GM18507 (cell line): Measurements from ENCODE around the gene ARHGAP11B.
"Not testable (repeated sequence)": the region's sequence is repeated elsewhere in the genome, so short reads cannot be mapped to it uniquely, and the experiment has no call there.

Experiments used
- DNase-seq: peaks from one replicate; pipeline ENCODE4 v3.0.0; 2011; ENCODE audit warnings: low read depth; ENCODE audit not compliant: insufficient read length; ENCODE audit errors: extremely low spot score
- FAIRE-seq: peaks from 2 replicates; lab custom pipeline; 2011; peaks lifted over from hg19 to GRCh38; lab: Jason Lieb, UNC

ARHGAP11B gene

DNA sequence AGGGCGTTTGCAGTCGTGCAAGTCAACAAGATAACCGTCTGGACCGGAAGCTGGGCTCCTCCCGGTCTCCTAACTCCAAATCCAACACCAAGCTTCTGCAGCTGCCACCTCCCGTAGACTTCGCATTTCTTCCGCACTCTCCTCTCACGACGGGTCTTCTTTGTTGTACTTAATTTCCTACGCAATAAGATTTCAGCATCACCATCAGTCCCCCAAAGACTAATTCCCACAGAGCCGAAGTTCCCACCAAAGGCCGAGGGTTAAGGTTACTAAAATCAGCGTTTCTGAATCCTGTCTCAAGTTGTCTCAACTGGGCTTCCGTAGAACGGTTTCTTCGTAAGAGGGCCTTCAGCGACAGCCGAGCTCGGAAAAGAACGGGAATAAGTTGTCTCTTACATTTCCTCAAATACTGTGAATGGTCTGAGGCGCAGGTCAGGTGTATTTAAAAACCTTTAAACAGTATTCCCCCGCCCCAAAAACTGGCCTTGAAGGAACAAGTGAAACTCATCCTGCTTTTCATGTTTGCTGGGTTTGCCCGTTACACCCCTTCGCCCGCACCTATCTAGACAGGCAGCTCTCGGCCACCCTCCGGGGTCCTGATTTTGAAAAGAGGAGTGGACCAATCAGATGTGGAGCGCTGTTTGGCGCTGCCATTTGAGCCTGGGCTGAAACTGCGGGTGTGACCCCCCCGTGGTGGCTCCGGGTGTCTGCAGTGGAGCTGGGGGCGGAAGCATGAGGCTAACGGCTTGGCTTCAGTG is at the start of gene ARHGAP11B:
Gene ARHGAP11B (plus strand): TSS at position 693 of the 758 bp plus-strand sequence.
- peak; percentile 50 for DNase-seq
- peak; percentile 97 for FAIRE-seq

DNA sequence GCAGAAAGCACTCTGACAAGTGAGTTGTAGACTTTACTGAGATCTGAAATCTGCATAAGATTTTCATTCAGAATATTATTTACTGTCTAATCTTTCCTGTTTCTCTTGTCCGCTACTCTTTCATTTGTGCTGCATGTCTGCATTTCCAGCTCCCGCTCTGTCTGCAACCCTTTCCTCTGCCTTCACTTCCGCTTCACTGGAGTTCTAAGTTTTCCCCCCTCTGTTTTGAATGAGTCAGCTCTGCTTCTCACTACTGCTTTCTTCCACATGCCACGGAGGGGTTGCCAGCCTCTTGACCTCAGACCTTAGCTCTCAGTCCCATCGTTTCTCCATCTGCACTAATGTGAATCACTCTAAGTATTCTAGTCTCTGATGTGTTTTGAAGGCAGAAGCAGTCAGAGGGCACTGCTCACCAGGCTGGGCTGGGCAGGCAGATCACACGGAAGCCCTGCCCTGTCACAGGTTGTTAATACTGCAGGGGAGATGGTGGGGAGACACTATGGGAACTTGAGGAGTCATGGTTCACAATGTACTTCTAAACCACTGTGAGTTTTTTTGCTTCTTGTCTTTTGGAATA is 46.4 kb upstream of the ARHGAP11B start:
- not testable (repeated sequence) for DNase-seq, FAIRE-seq

DNA sequence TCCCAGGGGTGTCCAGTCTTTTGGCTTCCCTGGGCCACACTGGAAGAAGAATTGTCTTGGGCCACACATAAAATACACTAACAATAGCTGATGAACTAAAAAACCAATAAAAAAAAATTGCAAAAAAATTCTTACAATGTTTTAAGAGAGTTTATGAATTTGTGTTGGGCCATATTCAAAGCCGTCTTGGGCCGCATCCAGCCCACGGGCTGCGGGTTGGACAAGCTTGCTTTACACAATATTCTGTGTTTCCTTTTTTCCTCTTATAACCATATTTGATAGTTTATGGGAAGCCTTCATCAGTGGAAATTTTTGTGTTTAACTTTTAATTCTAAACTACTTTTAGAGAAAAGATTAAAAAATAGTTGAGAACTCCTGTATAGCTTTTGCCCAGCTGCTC is 45.2 kb upstream of the ARHGAP11B start:
- not testable (repeated sequence) for DNase-seq, FAIRE-seq

DNA sequence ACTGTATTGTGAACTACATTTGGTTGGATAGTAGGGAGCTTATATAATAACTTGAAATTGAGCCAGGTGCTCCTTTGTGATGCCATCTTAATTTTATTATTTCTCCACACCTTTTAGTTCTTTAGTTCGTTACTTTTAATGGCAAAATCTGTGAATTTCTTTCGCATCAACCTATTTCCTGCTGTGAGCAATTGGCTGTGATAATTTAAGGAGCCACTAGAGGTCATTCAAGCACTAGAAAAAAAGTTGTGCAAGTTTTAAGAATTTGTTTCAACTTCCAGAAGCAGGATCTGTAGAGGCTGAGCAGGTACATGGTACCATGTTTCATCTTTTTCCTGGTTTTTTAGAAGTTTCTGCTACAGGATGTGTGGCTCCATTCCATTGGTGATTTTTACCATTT is 27.0 kb upstream of the ARHGAP11B start:
- FAIRE-seq, DNase-seq: not testable (repeated sequence)

DNA sequence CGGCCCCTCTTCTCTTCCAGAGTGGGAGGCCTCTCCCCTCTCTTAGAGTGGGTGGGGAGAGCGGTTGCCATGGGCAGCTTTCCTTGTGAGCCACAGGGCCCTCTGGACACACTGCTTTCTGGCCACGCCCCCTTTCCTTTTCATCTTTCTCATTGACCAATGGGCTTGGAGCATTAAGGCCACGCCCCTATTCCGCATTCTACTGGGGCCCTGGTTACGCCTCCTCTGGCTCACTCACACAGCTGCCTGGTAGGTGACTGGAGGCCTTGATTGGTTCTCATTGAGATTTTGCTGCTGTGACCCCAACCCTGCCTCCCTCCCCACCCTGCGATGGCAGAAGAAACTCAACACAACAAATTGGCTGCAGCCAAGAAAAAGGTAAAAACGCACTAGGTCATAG is 22.1 kb upstream of the ARHGAP11B start, which contains the start of gene GOLGA8H:
Gene GOLGA8H (plus strand): TSS at position 233 of the 400 bp plus-strand sequence. CDS start 98 bp downstream, at position 331.
- DNase-seq, FAIRE-seq: not testable (repeated sequence)

DNA sequence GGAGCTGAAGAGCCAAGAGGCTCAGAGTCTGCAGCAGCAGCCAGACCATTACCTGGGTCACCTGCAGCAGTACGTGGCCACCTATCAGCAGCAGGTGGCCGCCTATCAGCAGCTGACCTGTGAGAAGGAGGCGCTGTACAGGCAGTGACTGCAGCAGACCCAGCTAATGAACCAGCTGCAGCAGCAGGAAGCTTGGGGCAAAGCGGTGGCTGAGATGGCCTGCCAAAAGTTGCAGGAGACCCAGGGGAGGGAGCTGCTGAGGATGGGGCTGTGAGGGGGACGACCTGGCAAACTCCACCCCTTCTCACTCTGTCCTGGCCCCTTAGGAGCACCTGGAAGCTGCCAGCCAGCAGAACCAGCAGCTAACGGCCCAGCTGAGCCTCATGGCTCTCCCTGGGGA is 13.7 kb upstream of the ARHGAP11B start:
- DNase-seq, FAIRE-seq: not testable (repeated sequence)

DNA sequence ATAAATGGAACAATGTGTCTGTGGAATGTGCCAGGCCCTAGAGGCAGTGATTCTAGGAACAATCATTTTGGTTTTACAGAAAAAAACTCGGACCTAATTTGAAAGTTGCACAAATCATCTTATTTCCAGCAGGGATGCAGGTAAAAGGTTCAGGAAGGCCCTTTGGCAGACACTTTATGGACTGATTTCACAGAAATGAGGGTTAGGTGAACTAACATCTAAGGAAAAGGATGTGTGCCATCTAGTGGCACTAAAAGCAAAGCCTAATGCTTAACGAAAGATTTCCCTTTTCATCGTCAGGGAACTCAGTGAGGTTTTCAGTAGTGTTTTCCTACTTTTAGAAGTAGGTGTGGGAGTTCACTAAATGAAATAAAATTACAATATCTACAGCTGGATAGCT is 4.6 kb upstream of the ARHGAP11B start:
- FAIRE-seq = peak; percentile 86
- not testable (repeated sequence) for DNase-seq

DNA sequence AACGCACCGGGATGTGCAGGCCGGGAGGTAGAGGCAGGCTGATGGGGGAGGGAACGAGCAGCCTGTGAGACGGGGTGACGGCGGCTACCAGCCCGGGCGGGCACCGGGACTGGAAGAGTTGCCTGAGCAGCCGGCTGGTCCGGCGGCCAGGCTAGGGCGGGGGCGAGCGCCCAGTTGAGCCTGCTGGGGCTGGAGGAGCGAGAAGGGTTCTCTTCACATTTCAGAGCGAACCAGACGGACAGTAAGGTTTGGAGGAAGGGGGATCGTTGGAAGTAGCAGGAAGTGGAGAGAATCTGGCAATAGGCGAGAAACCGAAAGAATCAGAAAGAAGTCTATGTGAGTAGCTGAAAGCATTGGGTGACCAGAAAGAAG is 252 bp downstream of the ARHGAP11B start:
- not testable (repeated sequence) for DNase-seq, FAIRE-seq

DNA sequence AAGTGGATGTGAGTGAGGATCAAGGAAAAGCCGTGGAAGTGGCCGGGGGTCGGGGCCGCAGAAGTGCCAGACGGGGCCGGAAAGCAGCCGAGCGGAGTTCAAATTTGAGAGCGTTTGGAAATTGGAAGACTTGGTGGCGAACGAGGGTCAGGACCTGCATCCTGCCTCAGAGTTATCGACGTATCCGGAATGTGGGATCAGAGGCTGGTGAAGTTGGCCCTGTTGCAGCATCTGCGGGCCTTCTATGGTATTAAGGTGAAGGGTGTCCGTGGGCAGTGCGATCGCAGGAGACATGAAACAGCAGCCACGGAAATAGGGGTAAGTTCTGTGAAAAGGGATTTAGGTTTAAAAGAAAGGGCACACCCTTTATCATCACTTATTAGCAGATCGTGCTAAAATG is 704 bp downstream of the ARHGAP11B start:
- FAIRE-seq, DNase-seq: not testable (repeated sequence)

DNA sequence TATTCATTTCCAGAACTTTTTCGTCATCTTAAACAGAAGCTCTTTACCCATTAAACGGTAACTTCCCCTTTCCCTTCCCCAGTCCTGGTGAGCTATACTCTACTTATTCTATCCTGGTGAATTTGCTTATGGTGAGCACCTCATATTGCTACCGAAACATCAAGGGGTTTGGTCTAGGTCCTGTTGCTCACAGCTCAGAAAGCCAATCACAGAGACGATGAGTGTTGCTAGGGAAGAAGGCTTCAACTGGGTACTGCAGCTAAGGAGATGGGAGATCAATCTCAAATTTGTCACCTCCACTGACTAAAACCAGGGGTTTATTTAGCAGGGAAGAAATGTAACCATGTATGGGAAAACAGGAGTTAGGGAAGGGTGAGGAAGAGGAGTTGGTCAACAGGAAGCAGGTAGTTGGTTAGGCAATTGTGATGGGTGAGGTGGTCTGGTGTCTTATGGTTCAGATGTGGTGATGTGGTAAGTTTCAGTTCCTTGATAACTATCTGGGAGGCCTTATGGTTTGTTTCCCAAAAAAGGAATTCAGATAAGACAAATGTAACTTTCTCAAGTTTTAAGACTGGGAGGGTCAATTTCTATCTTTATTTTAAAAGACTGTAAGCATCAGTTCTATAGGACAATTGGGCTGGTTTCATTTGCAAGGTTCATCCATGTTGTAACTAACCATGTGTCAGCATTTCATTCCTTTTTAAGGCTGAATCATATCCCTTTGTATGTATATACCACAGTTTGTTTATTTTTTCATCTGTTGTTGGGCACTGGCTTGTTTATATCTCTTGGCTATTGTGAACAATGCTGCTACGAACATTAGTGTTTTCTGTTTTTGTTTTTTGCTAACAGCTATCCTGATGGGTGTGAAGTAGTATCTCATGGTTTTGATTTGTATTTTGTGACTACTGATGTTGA is 24.3 kb downstream of the ARHGAP11B start:
- peak; percentile 49 for FAIRE-seq
- peak; percentile 15 for DNase-seq

DNA sequence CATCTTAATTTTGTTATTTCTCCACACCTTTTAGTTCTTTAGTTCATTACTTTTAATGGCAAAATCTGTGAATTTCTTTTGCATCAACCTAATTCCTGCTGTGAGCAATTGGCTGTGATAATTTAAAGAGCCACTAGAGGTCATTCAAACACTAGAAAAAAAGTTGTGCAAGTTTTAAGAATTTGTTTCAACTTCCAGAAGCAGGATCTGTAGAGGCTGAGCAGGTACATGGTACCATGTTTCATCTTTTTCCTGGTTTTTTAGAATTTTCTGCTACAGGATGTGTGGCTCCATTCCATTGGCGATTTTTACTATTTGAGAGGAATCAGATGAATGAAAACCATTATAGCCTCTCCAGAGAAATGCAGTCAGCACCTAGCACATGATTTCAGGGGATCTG is 35.2 kb downstream of the ARHGAP11B start:
- not testable (repeated sequence) for FAIRE-seq, DNase-seq

DNA sequence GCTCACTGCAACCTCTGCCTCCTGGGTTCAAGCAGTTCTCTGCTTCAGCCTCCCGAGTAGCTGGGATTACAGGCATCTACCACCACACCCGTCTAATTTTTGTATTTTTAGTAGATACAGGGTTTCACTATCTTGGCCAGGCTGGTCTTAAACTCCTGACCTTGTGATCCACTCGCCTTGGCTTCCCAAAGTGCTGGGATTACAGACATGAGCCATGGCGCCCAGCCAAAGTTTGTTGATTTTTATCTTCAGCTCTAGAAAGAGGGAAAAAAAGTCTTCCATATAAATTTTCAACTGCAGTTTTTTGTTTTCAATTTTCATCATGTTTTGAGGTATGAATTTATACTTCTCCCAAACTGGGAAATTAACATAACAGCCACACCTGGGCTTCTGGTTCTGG is 43.7 kb downstream of the ARHGAP11B start:
- DNase-seq, FAIRE-seq: not testable (repeated sequence)

DNA sequence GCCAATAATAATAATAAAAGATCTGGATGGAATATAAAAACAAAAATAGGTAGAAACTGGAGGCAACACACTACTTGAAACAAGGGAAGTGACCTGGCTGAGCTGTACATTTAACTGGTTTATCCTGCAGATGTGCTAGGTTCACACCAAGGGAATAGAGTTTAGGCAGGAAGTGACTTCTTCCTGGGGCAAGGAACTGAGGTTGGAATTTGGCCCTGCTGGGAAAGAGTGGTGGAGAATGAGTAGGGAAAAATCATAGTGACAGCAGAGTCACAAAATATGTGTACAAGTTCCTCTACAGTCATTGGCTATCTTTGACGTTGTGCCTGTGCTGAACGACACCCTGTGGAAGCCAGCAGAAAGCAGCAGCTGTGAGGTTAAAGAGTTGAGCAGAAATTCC is 44.1 kb downstream of the ARHGAP11B start:
- FAIRE-seq = no peak
- no peak for DNase-seq

DNA sequence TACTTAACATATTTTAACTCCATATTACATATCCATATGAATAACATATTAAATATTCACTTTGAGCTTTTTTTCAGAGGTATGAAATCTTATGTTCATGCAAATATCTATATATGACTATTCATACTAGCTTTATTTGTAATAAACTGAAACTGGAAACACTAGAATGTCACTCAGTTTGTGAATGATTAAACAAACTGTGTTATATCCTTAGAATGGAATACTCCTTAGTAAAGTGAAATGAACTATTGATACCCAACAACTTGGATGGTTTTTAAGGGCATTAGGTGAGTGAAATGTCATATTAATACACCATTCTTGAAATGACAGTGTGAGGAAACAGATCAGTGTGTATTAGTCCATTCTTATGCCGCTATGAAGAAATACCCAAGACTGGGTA is 45.4 kb downstream of the ARHGAP11B start:
- no peak for DNase-seq
- no peak for FAIRE-seq

DNA sequence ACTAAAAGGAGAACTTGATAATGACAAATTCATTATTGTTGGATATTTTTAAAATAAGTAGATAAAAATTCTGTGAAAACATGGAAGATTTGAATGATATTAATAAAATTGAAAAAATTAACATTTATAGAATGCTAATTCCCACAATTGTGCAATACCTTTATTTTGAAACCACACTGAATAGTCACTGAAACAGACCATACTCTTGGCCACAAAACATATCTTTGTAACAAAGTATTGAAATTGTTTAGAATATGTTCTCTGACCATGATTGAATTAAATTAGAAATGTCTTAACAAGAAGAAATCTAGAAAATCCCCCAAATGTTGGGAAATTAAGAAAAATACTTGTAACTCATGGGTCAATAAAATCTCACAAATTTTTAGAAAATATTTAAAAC is 49.2 kb downstream of the ARHGAP11B start:
- no peak for DNase-seq
- no peak for FAIRE-seq

DNA sequence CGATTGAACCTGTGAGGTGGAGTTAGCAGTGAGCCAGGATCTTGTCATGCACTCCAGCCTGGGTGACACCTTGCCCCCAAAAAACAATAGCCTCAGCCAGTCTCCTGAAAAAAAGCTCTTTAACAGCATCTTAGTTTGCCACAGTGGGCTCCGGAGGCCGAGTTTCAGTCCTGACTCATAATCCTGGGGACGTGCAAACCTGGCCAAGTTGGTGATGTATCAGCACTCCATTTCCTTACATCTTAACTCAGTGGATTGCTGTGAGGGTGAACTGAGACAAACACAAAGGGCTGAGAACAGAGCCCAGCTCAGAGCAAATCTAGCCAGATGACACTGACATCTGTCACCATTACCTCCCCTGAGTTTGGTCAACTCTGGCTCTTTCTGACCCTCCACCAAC is 50.0 kb downstream of the ARHGAP11B start:
- not testable (repeated sequence) for DNase-seq, FAIRE-seq

DNA sequence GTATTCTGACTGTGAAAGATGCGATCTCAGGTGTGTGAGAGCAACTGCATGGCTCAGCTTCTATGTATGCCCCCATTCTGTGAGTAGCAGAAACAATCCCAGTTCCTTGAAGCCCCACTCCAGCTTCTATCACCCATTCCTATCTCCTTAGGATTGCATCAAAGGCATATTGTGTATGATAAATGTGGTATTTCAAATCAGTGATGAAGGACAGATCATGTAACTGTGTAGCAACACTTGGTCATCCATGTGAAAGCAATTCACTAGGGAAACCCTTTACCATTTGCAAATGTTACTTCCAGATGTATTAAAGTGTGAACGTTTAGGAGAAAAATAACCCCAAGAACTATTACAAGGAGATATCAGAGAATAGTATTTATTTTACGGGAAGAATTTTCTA is 55.1 kb downstream of the ARHGAP11B start:
- DNase-seq, FAIRE-seq: not testable (repeated sequence)

DNA sequence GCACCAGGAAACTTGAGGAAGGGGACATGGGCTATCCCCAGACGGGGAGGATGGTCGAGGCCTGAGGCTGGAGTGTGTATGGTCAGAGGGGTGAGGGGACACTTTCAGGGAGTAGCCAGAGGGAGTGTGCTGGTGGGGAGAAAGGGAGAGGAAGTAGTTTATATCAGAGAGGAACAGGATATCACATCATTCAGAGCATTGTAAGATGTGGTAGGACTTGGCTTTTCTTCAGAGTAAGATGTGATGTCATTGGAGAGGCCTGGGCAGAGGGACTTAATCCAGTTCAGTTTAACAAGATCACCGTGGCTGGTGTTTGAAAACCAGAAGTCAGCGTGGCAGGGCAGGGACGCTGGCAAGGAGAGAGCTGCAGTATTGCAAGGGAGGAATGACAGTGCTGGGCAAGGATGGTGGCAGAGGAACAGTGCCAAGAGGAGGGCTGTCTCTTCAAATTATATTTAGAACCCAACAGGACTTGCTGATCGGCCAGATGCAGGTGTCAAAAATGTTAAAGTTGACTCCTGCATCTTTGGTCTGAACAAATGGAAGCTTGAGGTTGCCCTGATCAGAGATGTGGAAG is 59.9 kb downstream of the ARHGAP11B start:
- not testable (repeated sequence) for FAIRE-seq

DNA sequence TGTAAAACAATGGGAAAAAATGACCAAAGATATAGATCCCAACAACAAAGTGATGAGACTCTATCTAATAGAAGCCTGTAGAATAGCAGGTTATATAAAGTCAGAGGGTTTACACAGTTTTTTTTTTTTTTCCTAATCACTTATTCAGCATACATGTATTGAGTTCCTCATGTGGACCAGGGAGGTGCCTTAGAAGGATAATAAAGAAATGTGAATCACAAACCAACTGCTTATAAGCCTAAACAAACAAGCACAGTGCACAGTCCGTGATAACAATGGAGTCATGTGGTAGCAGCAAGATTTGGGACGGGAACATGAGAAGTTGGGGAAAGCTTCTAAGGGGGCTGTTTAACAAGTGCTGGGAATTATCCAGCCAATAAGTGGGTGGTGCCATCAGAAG is 60.7 kb downstream of the ARHGAP11B start:
- FAIRE-seq, DNase-seq: not testable (repeated sequence)

More for the DNA sequence above, 59.9 kb downstream of the ARHGAP11B start:
- not testable (repeated sequence) for DNase-seq
